Activated naive CD8-positive, alpha-beta T cell (primary cell): ENCODE data around the gene PTPN9.

ENCODE experiments used
- H3K27ac Mint-ChIP-seq: one replicate; pipeline ENCODE4 v1.8.0; 2021; ENCODE audit warnings: mixed read lengths
- H3K27me3 Mint-ChIP-seq: one replicate; pipeline ENCODE4 v1.8.0; 2021; ENCODE audit warnings: mixed read lengths
- H3K36me3 Mint-ChIP-seq: one replicate; pipeline ENCODE4 v1.8.0; 2021; ENCODE audit warnings: mixed read lengths
- H3K4me1 Mint-ChIP-seq: one replicate; pipeline ENCODE4 v1.8.0; 2021; ENCODE audit warnings: low read depth, mixed read lengths
- H3K4me3 Mint-ChIP-seq: one replicate; pipeline ENCODE4 v1.8.0; 2021; ENCODE audit warnings: mild to moderate bottlenecking, mixed read lengths
- H3K9me3 Mint-ChIP-seq: one replicate; pipeline ENCODE4 v1.8.0; 2021; ENCODE audit warnings: low read depth, mixed read lengths

Gene PTPN9

DNA sequence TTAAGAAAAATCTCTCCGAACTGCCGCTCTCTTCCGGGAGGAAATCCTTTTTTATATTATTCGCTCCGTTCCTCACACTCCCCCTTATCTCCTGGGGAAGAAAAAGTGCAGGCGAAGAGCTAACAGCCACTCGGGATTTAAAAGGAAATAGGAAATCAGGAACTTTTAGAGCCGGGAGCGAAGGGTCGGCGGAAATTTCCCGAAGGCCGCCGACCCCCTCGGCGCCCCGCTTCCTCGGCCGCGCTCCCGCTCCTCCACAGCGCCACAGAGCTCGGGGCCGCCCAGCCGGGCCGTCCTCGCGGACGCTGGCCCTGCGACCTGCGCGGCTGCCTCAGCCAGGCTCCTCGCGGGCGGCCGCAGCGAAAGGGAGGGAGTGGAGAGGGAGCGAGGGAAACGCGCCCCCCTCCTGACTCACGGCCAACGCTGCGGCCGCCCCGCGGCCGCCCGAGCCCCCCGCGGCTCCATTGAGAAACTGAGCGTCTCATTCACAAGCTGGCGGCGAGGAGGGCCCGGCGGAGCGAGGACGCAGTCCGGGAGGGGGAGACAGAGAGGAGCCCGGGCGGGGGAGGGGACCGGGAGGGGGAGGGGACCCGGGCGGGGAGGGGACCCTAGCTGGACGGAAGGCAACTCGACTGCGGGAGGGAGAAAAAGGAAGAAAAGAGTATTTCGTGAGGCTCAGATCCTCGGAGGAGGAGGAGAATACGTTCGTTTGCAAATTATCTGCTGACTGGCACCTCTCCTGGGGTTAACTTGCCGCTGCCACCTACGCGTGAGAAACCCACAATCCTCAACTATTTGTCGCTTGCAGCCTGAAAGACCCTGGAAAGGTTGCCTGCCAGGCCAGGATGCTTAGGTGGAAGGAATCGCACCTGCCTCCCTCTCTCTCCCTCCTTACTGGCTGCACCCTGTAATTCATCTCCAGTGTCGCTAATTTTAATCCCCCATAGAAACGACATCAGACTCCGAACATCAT is at the start of gene PTPN9:
Gene PTPN9 (minus strand): TSS at position 368 of the 973 bp plus-strand sequence. CDS start 539 bp downstream, outside the sequence.
- H3K4me3 Mint-ChIP-seq = peak within 1 kb of the TSS; percentile 91
- no peaks in the 10 kb centered on the region for H3K27me3 Mint-ChIP-seq
- H3K4me1 Mint-ChIP-seq = peaks cover 19% of the 10 kb centered on the region
- H3K27ac Mint-ChIP-seq = peak within 1 kb of the TSS; percentile 87
- no peaks in the 10 kb centered on the region for H3K9me3 Mint-ChIP-seq
- H3K36me3 Mint-ChIP-seq = no peaks in the 10 kb centered on the region

DNA sequence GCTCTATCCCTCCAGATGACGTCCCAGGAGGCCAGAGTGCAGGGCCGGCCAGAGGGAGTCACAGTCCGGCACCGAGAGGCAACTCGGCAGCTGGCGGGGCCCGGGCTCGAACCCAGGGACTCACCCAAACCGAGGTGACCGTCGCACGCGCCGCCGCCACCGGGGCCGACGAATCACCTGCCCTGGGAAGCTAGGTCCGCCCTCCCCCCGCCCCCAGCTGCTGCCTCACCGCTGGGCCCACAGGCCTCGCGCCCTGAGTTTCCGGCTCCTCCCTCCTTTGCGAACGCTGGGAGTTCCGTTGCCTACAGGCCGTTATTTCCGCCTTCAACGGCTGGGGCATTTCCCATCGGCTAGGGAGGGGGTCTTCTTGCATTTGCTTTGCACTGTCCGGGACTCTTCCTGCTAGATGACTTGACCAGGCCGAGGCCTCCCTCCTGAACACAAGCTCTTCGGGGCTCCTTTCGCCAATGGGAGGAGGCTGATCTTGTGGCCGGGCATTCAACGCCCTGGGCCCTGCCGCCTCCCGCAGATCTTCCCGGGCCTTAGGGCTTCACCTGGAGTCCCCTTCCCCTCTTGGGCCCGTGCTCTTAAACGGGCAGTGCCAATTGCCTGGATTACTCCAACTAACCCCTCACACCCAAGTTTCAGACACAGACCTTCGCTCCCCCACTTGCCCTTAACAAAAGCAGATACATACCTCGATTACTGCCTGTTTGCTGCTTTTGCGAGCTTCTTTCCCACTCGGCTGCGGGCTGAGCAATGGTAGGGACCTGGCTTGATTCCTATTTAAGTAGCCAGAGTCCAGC is 46.6 kb upstream of the PTPN9 start, which contains the start of gene SNUPN:
Gene SNUPN (minus strand): TSS at position 184 of the 806 bp plus-strand sequence. CDS start 4,674 bp downstream, outside the sequence.
- Mint-ChIP-seq H3K4me1 (peaks cover 35% of the 10 kb centered on the region), H3K9me3 (no peaks in the 10 kb centered on the region), H3K4me3 (peak within 1 kb of the TSS; percentile 91), H3K36me3 (peaks cover 4% of the 10 kb centered on the region), H3K27me3 (no peaks in the 10 kb centered on the region), H3K27ac (peak within 1 kb of the TSS; percentile 93)

- H3K4me1 Mint-ChIP-seq = peaks cover 47% of the 10 kb centered on the region
- no peaks in the 10 kb centered on the region for H3K9me3 Mint-ChIP-seq
- H3K27ac Mint-ChIP-seq = peak overlapping the region; percentile 84
- H3K27me3 Mint-ChIP-seq = no peaks in the 10 kb centered on the region
- peak overlapping the region; percentile 42 for H3K4me3 Mint-ChIP-seq
- H3K36me3 Mint-ChIP-seq = peaks cover 6% of the 10 kb centered on the region
Observed at GRCh38 chr15:75622505-75622904, 43.4 kb upstream of the PTPN9 start.

- peak overlapping the region; percentile 93 for H3K27ac Mint-ChIP-seq
- H3K27me3 Mint-ChIP-seq = no peaks in the 10 kb centered on the region
- peaks cover 13% of the 10 kb centered on the region for H3K36me3 Mint-ChIP-seq
- no peaks in the 10 kb centered on the region for H3K9me3 Mint-ChIP-seq
- H3K4me3 Mint-ChIP-seq = peak overlapping the region; percentile 74
- peaks cover 42% of the 10 kb centered on the region for H3K4me1 Mint-ChIP-seq
Observed at GRCh38 chr15:75620841-75621391, 41.8 kb upstream of the PTPN9 start.

DNA sequence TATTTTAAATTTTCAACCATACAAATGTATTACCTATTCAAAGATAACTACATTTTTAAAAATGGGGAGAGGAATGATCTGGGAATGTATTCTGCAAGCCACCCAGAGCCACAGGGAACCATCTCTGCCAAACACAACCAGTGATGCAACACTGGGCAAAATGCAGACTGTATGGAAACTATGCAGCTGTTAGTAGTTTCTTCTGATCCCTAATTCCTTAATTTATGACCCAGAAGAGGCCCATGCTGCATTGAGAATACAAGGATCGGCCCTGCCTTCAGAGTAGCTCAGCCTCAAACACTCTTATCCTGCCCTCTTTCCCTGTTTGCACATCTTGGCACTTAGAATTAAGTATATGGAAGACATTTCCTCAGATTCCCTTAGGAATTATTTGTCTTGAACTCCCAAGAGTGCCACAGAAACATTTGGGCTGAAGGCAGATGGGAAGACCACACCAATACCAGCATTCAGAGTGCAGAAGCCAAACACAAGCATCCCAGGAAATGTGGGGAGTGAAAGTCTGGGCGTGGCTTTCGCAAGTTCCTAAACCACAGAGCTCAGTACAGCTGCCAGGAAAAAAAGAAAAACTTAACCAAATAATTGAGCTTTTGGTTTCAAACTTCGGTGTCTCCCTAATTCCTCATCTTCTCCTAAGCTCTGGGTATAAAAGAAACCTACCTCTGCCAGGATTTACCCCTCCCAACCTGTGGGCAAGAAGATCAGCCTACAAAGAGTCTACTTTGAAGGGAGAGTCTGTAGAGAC is 41.1 kb upstream of the PTPN9 start:
- Mint-ChIP-seq H3K4me1 (peaks cover 42% of the 10 kb centered on the region), H3K36me3 (peaks cover 15% of the 10 kb centered on the region), H3K27me3 (no peaks in the 10 kb centered on the region), H3K9me3 (no peaks in the 10 kb centered on the region), H3K27ac (peak overlapping the region; percentile 93), H3K4me3 (peak overlapping the region; percentile 74)

- Mint-ChIP-seq H3K4me1 (peaks cover 31% of the 10 kb centered on the region), H3K27me3 (no peaks in the 10 kb centered on the region), H3K36me3 (peaks cover 26% of the 10 kb centered on the region), H3K27ac (no peak overlapping the region), H3K9me3 (no peaks in the 10 kb centered on the region), H3K4me3 (no peak overlapping the region)
Observed at GRCh38 chr15:75616766-75617165, 37.7 kb upstream of the PTPN9 start.

GRCh38 chr15:75606711-75607699 is 27.9 kb upstream of the PTPN9 start:
- peaks cover 21% of the 10 kb centered on the region for H3K36me3 Mint-ChIP-seq
- H3K4me1 Mint-ChIP-seq = peaks cover 50% of the 10 kb centered on the region
- H3K27me3 Mint-ChIP-seq = no peaks in the 10 kb centered on the region
- H3K9me3 Mint-ChIP-seq = no peaks in the 10 kb centered on the region
- peak overlapping the region; percentile 61 for H3K4me3 Mint-ChIP-seq
- H3K27ac Mint-ChIP-seq = peak overlapping the region; percentile 86

- peak overlapping the region; percentile 51 for H3K4me3 Mint-ChIP-seq
Observed at GRCh38 chr15:75606026-75606425, 26.9 kb upstream of the PTPN9 start.

DNA sequence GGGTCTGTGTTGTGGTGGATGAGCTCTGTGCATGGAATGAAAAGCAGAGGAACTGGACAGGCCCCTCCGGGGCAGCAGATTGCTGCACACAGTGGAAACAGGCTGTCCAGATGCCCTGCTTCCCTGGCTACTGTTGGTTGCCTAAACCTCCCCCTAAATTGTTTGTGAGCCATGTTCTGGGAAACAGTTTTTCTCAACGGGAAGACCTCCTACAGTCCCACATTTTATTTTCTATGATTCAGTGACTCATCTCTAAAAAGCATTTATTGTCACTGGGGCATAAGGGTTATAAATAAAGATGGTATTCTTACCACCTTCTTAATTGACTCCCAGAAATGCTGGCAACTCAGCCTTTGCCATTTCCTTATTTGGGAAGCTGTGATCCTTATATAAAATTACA is 20.3 kb upstream of the PTPN9 start:
- H3K27me3 Mint-ChIP-seq = no peaks in the 10 kb centered on the region
- H3K36me3 Mint-ChIP-seq = peaks cover 23% of the 10 kb centered on the region
- peaks cover 25% of the 10 kb centered on the region for H3K4me1 Mint-ChIP-seq
- H3K27ac Mint-ChIP-seq = no peak overlapping the region
- H3K4me3 Mint-ChIP-seq = no peak overlapping the region
- H3K9me3 Mint-ChIP-seq = no peaks in the 10 kb centered on the region

More at GRCh38 chr15:75606026-75606425, 26.9 kb upstream of the PTPN9 start:
- Mint-ChIP-seq H3K36me3 (peaks cover 20% of the 10 kb centered on the region), H3K9me3 (no peaks in the 10 kb centered on the region), H3K4me1 (peaks cover 52% of the 10 kb centered on the region), H3K27me3 (no peaks in the 10 kb centered on the region), H3K27ac (peak overlapping the region; percentile 86)

GRCh38 chr15:75598361-75598760 is 19.2 kb upstream of the PTPN9 start:
- no peaks in the 10 kb centered on the region for H3K9me3 Mint-ChIP-seq
- peaks cover 22% of the 10 kb centered on the region for H3K36me3 Mint-ChIP-seq

GRCh38 chr15:75597667-75598341 is 18.7 kb upstream of the PTPN9 start:
- no peak overlapping the region for H3K4me3 Mint-ChIP-seq
- no peak overlapping the region for H3K27ac Mint-ChIP-seq
- H3K4me1 Mint-ChIP-seq = peaks cover 22% of the 10 kb centered on the region
- no peaks in the 10 kb centered on the region for H3K9me3 Mint-ChIP-seq
- H3K27me3 Mint-ChIP-seq = no peaks in the 10 kb centered on the region
- H3K36me3 Mint-ChIP-seq = peaks cover 22% of the 10 kb centered on the region

More at GRCh38 chr15:75598361-75598760, 19.2 kb upstream of the PTPN9 start:
- Mint-ChIP-seq H3K27me3 (no peaks in the 10 kb centered on the region), H3K27ac (no peak overlapping the region), H3K4me3 (no peak overlapping the region), H3K4me1 (peaks cover 22% of the 10 kb centered on the region)

DNA sequence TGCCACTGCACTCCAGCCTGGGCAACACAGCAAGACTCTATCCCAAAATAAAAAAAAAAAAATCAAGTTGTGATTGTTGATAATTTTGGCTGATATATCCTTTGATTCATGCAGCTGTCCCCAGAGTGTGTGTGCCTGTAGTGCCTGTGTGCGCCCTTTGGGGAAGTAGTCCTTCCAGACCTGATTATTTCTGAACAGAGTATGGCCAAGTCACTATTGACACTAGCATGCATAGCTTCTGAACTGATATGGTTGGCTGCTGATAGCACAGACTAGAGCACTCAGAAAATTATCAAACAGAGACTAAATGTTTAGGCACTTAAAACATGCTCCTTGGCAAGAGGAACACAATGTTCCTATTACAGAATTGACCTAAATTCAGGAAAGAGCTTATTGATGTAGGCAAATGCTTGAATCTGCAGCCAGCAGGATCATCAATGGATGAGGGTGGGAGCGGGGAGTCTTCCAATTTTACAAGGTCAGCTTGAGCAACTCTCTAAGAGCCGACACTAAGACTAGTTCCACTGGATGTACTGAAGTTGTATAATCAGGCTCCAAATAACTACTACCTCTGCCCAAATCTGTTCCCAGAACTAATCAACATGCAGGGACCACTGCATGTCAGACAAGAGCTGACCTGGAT is 17.7 kb upstream of the PTPN9 start:
- Mint-ChIP-seq H3K4me1 (peaks cover 22% of the 10 kb centered on the region), H3K27me3 (no peaks in the 10 kb centered on the region), H3K27ac (no peak overlapping the region), H3K36me3 (peaks cover 24% of the 10 kb centered on the region), H3K4me3 (no peak overlapping the region), H3K9me3 (no peaks in the 10 kb centered on the region)
